Measurements from ENCODE around the gene GNB3. TPM values are rescaled to one million over a fixed set of nuclear protein-coding genes. Genes with fewer than 3 reads are reported as not detected.
A peak's percentile ranks its signal among the peaks of the same experiment; 100 is the strongest.

GNB3 gene
- total and polyA plus RNA-seq, 2 donors (not counting 3 experiments of a cell fraction or from before 2014, with no cell fraction given): 9.4 to 12.0 TPM

DNA sequence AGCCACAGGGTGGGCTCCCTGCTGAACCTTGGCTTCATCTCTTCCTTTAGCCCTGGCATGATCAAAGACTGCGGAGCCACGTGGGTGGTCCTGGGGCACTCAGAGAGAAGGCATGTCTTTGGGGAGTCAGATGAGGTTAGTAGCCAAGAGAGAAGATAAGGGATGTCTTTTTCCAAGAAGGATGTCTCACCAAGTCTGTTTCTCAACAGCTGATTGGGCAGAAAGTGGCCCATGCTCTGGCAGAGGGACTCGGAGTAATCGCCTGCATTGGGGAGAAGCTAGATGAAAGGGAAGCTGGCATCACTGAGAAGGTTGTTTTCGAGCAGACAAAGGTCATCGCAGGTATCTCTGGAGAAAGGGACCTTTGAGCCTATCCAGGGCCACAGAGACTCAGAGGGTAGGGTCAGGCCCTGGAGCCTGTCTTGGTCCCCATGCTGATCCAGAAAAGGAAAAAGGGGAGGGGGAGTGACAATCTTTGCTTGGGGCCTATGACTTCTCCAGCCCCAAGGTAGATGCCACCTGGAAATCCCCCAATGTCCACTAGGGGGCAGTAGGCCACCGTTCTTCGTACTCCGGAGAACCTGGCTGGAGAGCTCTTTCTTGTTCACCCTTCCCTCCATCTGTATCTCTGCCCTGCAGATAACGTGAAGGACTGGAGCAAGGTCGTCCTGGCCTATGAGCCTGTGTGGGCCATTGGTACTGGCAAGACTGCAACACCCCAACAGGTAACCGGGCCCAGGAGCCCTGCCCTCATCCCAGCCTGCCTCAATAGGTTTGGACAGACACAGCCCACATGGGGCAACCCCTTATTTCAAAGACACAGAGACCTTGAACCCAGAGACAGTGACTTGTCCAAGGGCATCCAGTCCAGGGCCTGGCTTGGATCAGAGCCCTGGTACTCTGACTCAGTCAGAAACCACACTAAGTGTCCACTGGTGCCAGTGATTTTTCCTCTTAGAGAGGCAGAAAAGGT is 28.6 kb downstream of the GNB3 start:
- no TSS peak for BruUV-seq (replicated peaks)
- no peak overlapping the region for H3K27ac ChIP-seq (ENCODE audit: insufficient read depth, low read depth, low read length)
- dilution Hi-C loops (cut with MboI; ENCODE audit: extremely low pct_ligation_motif_present, low sequenced_read_pairs): no loop called here

More for the DNA sequence above, 28.6 kb downstream of the GNB3 start:
- Histone ChIP-seq H3K9ac (replicated peaks; ENCODE audit: extremely low read depth, insufficient read depth, low read length) (no peak overlapping the region), H3K9me1 (replicated peaks; ENCODE audit: control insufficient read depth, extremely low read depth, insufficient read depth, low read length) (no peaks in the 10 kb centered on the region), H3K79me2 (ENCODE audit: control insufficient read depth, insufficient read depth, low read length) (peaks cover 40% of the 10 kb centered on the region), H3K4me1 (ENCODE audit: control insufficient read depth, extremely low read depth, insufficient read depth, low read length) (peaks cover 41% of the 10 kb centered on the region), H4K20me1 (replicated peaks; ENCODE audit: control insufficient read depth, extremely low read depth, insufficient read depth, low read length) (no peaks in the 10 kb centered on the region), H3K4me2 (ENCODE audit: insufficient read depth, low read length) (peak overlapping the region; percentile 75), H3K27me3 (ENCODE audit: control insufficient read depth in 2 of 2, insufficient read depth in 2 of 2, low read length in 2 of 2) (no peaks in the 10 kb centered on the region), H3K9me3 (replicated peaks; ENCODE audit: control insufficient read depth, insufficient read depth, low read length) (no peaks in the 10 kb centered on the region), H3K4me3 (replicated peaks in 1 of 3; ENCODE audit: insufficient read depth in 1 of 3, low read depth in 1 of 3, low read length in 3 of 3) (peak overlapping the region in 2 of 3 experiments; percentile 75 to 95), H3K36me3 (ENCODE audit: control insufficient read depth in 2 of 2, extremely low read depth in 1 of 2, insufficient read depth in 2 of 2, low read length in 2 of 2) (peaks cover 2 to 27% of the 10 kb centered on the region in 2 experiments), H2AFZ (ENCODE audit: low read depth, low read length) (no peak overlapping the region)
- ChIA-PET POLR2A (interaction anchor here (0.7 to 2.4 kb wide), 3 partner anchors 15 to 74 kb away, joined by 3 to 48 read pairs (median 8); partner anchors contain the start of genes C12orf57, CDCA3, RNU7-1 and USP5), CTCF (interaction anchor here (0.6 to 3.9 kb wide), 41 partner anchors 9 to 245 kb away, joined by 3 to 43 read pairs (median 5); partner anchors contain the start of genes ATN1, C12orf57, C1RL and CDCA3)
- peak; percentile 75 for DNase-seq (ENCODE audit: low read depth, low spot score)
- no peak for TF ChIP-seq EZH2 (IDR thresholded peaks at IDR 0.05; ENCODE audit: borderline replicate concordance, low read depth, low read length, severe bottlenecking)
- no peak for TF ChIP-seq GATA2 (IDR thresholded peaks at IDR 0.05; ENCODE audit: insufficient read depth, insufficient read length, low read depth, low read length)
- no peak for TF ChIP-seq JUN (IDR thresholded peaks at IDR 0.05; ENCODE audit: borderline replicate concordance, insufficient read depth, insufficient read length, low read depth)
- no peak for TF ChIP-seq FOS (IDR thresholded peaks at IDR 0.05; ENCODE audit: borderline replicate concordance, insufficient read depth, low read length)
- no peak for TF ChIP-seq MYC (IDR thresholded peaks at IDR 0.05; ENCODE audit: low read depth, low read length)
- TF ChIP-seq, protein P1, sequence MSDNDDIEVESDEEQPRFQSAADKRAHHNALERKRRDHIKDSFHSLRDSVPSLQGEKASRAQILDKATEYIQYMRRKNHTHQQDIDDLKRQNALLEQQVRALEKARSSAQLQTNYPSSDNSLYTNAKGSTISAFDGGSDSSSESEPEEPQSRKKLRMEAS (IDR thresholded peaks at IDR 0.05; ENCODE audit: insufficient read depth, insufficient read length): no peak
- TF ChIP-seq, protein P2, sequence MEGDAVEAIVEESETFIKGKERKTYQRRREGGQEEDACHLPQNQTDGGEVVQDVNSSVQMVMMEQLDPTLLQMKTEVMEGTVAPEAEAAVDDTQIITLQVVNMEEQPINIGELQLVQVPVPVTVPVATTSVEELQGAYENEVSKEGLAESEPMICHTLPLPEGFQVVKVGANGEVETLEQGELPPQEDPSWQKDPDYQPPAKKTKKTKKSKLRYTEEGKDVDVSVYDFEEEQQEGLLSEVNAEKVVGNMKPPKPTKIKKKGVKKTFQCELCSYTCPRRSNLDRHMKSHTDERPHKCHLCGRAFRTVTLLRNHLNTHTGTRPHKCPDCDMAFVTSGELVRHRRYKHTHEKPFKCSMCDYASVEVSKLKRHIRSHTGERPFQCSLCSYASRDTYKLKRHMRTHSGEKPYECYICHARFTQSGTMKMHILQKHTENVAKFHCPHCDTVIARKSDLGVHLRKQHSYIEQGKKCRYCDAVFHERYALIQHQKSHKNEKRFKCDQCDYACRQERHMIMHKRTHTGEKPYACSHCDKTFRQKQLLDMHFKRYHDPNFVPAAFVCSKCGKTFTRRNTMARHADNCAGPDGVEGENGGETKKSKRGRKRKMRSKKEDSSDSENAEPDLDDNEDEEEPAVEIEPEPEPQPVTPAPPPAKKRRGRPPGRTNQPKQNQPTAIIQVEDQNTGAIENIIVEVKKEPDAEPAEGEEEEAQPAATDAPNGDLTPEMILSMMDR (IDR thresholded peaks at IDR 0.05; ENCODE audit: extremely low read depth in 1 of 2, insufficient read depth in 1 of 2, low read depth in 1 of 2, low read length in 2 of 2): peak; percentile 85 to 87
- no peak for TF ChIP-seq POLR2A (IDR thresholded peaks at IDR 0.05; ENCODE audit: low read depth, low read length)
- peak; percentile 89 for FAIRE-seq
- intact Hi-C loops (cut with micrococcal nuclease): loop anchor here (1.0 to 5.0 kb wide), 5 partner anchors 69 to 238 kb away; partner anchors contain the start of genes C1R, C1RL and RNU7-1

Data from endothelial cell of umbilical vein (primary cell).